H1 (cell line): Measurements from ENCODE around the gene DCK. TPM values are rescaled to one million over a fixed set of nuclear protein-coding genes. Genes with fewer than 3 reads are reported as not detected.

Source experiments
- CTCF ChIA-PET: fragments of 300-600 bp; sonication (Branson Sonifier 250); formaldehyde crosslinking; loops from one replicate; lab custom pipeline; 2021; ENCODE audit not compliant: partially characterized antibody; lab: Charles Lee
- POLR2A ChIA-PET: fragments of 300-600 bp; sonication (Branson Sonifier 250); formaldehyde crosslinking; loops from one replicate; lab custom pipeline; 2021; ENCODE audit warnings: inconsistent platforms; ENCODE audit not compliant: partially characterized antibody; lab: Charles Lee
- DNase-seq, 2 experiments: peaks; one replicate each; pipeline versions ENCODE4 v3.0.0 to v3.0.0-alpha.2; 2010 to 2022; ENCODE audit warnings: low spot score in 2 of 2, low read depth in 1 of 2, mixed read lengths in 1 of 2
- FAIRE-seq: peaks from 2 replicates; lab custom pipeline; 2011; peaks lifted over from hg19 to GRCh38; lab: Jason Lieb, UNC
- H2AFZ ChIP-seq: 2 replicates; pipeline ENCODE4 v1.8.1; 2012; ENCODE audit warnings: low read length, inconsistent platforms
- H2AK5ac ChIP-seq: 2 replicates; pipeline ENCODE4 v1.6.1; 2013; ENCODE audit warnings: low read depth, low read length
- H2BK120ac ChIP-seq: replicated peaks from 2 replicates; pipeline ENCODE3; 2013; ENCODE audit warnings: low read depth, low read length, inconsistent platforms
- H2BK12ac ChIP-seq: 2 replicates; pipeline ENCODE4 v1.6.1; 2013; ENCODE audit warnings: low read depth, low read length
- H2BK15ac ChIP-seq: 2 replicates; pipeline ENCODE4 v1.6.1; 2013; ENCODE audit warnings: low read length
- H2BK20ac ChIP-seq: 2 replicates; pipeline ENCODE4 v1.6.1; 2013; ENCODE audit warnings: low read length
- H2BK5ac ChIP-seq: 2 replicates; pipeline ENCODE4 v1.6.1; 2013; ENCODE audit warnings: low read depth, low read length
- H3K14ac ChIP-seq: 2 replicates; pipeline ENCODE4 v1.6.1; 2013; ENCODE audit warnings: inconsistent platforms; ENCODE audit not compliant: insufficient read length
- H3K18ac ChIP-seq: 2 replicates; pipeline ENCODE4 v1.6.1; 2013; ENCODE audit warnings: low read length; ENCODE audit errors: extremely low read depth
- H3K23ac ChIP-seq: 2 replicates; pipeline ENCODE4 v1.6.1; 2013; ENCODE audit warnings: inconsistent platforms; ENCODE audit not compliant: insufficient read length
- H3K23me2 ChIP-seq: 2 replicates; pipeline ENCODE4 v1.6.1; 2013; ENCODE audit warnings: low read depth, low read length
- H3K27ac ChIP-seq: 2 replicates; pipeline ENCODE4 v1.6.1; 2011; ENCODE audit warnings: low read depth, low read length, inconsistent platforms
- H3K27me3 ChIP-seq, 4 experiments: replicated peaks in 1 of 4; 1 replicate in 1 of 4; 2 replicates in 3 of 4; pipeline versions ENCODE4 v1.6.1 to v1.8.1; 2011 to 2013; ENCODE audit warnings: low read length in 3 of 4, mild to moderate bottlenecking in 3 of 4, inconsistent platforms in 2 of 4, mixed read lengths in 2 of 4, moderate library complexity in 1 of 4; ENCODE audit not compliant: control insufficient read depth in 3 of 4, insufficient read depth in 3 of 4; ENCODE audit errors: extremely low read depth in 1 of 4
- H3K36me3 ChIP-seq, 4 experiments: 2 replicates each; pipeline versions ENCODE4 v1.6.1 to v1.8.1; 2011 to 2013; ENCODE audit warnings: mild to moderate bottlenecking in 4 of 4, low read length in 3 of 4, moderate library complexity in 2 of 4, control low read depth in 1 of 4, inconsistent platforms in 1 of 4; ENCODE audit not compliant: insufficient read depth in 4 of 4, control insufficient read depth in 2 of 4
- H3K4ac ChIP-seq: replicated peaks from 2 replicates; pipeline ENCODE3; 2013; ENCODE audit warnings: low read length, low read depth, mixed read lengths, inconsistent platforms; ENCODE audit not compliant: insufficient read length
- H3K4me1 ChIP-seq, 4 experiments: replicated peaks in 1 of 4; 1 replicate in 1 of 4; 2 replicates in 3 of 4; pipeline versions ENCODE4 v1.6.1 to v1.8.1; 2011 to 2013; ENCODE audit warnings: low read length in 3 of 4, inconsistent platforms in 2 of 4, mixed read lengths in 1 of 4; ENCODE audit not compliant: insufficient read depth in 4 of 4, control insufficient read depth in 3 of 4
- H3K4me2 ChIP-seq, 2 experiments: 2 replicates each; pipeline versions ENCODE4 v1.6.1 to v1.8.1; 2011 to 2013; ENCODE audit warnings: low read depth in 2 of 2, low read length in 2 of 2, control low read depth in 1 of 2, inconsistent platforms in 1 of 2, mild to moderate bottlenecking in 1 of 2; ENCODE audit not compliant: insufficient read depth in 1 of 2
- H3K4me3 ChIP-seq, 4 experiments: fragments of 200-600, 300-600 bp in 1 of 4; sonication (generic), shearing (Covaris generic), sonication (Bioruptor Twin) in 1 of 4; 2 replicates each; pipeline versions ENCODE4 v1.5.1 to v1.8.1; 2011 to 2016; ENCODE audit warnings: low read length in 4 of 4, low read depth in 3 of 4, control low read depth in 2 of 4, inconsistent platforms in 2 of 4, mild to moderate bottlenecking in 2 of 4, mixed read lengths in 1 of 4, moderate library complexity in 1 of 4; ENCODE audit not compliant: insufficient read depth in 2 of 4; ENCODE audit errors: extremely low read depth in 1 of 4
- H3K56ac ChIP-seq: replicated peaks from 2 replicates; pipeline ENCODE3; 2013; ENCODE audit warnings: low read depth, mild to moderate bottlenecking, mixed read lengths, low read length, inconsistent platforms; ENCODE audit not compliant: insufficient read length
- H3K79me1 ChIP-seq: 2 replicates; pipeline ENCODE4 v1.6.1; 2013; ENCODE audit warnings: low read depth, low read length, control low read depth
- H3K79me2 ChIP-seq, 2 experiments: 2 replicates each; pipeline versions ENCODE4 v1.6.1 to v1.8.1; 2012 to 2013; ENCODE audit warnings: low read length in 2 of 2, mild to moderate bottlenecking in 2 of 2, inconsistent platforms in 1 of 2; ENCODE audit not compliant: insufficient read depth in 2 of 2, control insufficient read depth in 1 of 2
- H3K9ac ChIP-seq, 4 experiments: replicated peaks in 1 of 4; 1 replicate in 1 of 4; 2 replicates in 3 of 4; pipeline versions ENCODE4 v1.6.1 to v1.8.1; 2011 to 2013; ENCODE audit warnings: low read depth in 3 of 4, low read length in 3 of 4, control low read depth in 2 of 4, mild to moderate bottlenecking in 2 of 4, moderate library complexity in 2 of 4, inconsistent platforms in 1 of 4; ENCODE audit errors: extremely low read depth in 1 of 4
- H3K9me3 ChIP-seq, 2 experiments: 2 replicates each; pipeline versions ENCODE4 v1.6.1 to v1.8.1; 2012 to 2013; ENCODE audit warnings: mild to moderate bottlenecking in 2 of 2, moderate library complexity in 2 of 2, control low read depth in 1 of 2, inconsistent platforms in 1 of 2, low read depth in 1 of 2, low read length in 1 of 2, mixed read lengths in 1 of 2; ENCODE audit not compliant: insufficient read depth in 2 of 2
- H4K20me1 ChIP-seq, 2 experiments: replicated peaks in 1 of 2; 2 replicates each; pipeline versions ENCODE3 to v1.8.1; 2011 to 2013; ENCODE audit warnings: inconsistent platforms in 2 of 2, low read length in 2 of 2, mild to moderate bottlenecking in 1 of 2; ENCODE audit not compliant: insufficient read depth in 2 of 2, control insufficient read depth in 1 of 2
- H4K5ac ChIP-seq: 2 replicates; pipeline ENCODE4 v1.6.1; 2013; ENCODE audit warnings: low read length, low read depth, mixed read lengths, inconsistent platforms; ENCODE audit not compliant: insufficient read length
- H4K8ac ChIP-seq: 2 replicates; pipeline ENCODE4 v1.8.0; 2013; ENCODE audit warnings: mild to moderate bottlenecking, moderate library complexity, low read length, inconsistent platforms; ENCODE audit not compliant: insufficient read depth; ENCODE audit errors: extremely low read depth
- H4K91ac ChIP-seq: replicated peaks from 2 replicates; pipeline ENCODE3; 2013; ENCODE audit warnings: low read length, mixed read lengths, inconsistent platforms; ENCODE audit not compliant: insufficient read length
- CHD2 ChIP-seq: IDR thresholded peaks from 2 replicates; pipeline ENCODE4 v1.6.1; 2012; ENCODE audit warnings: low read length, improper control_type of control experiment
- FOSL1 ChIP-seq: IDR thresholded peaks from 2 replicates; pipeline ENCODE4 v1.6.1; 2011; ENCODE audit warnings: mild to moderate bottlenecking, low read depth, low read length, moderate library complexity; ENCODE audit not compliant: insufficient read depth
- JUN ChIP-seq: IDR thresholded peaks from 2 replicates; pipeline ENCODE4 v1.6.1; 2011; ENCODE audit warnings: low read depth, mild to moderate bottlenecking, improper control_type of control experiment, low read length
- PHF8 ChIP-seq: fragments of 200-600 bp; sonication (generic); conservative IDR thresholded peaks from 2 replicates; pipeline ENCODE4 v1.7.1; 2012; ENCODE audit warnings: low read depth, mild to moderate bottlenecking, inconsistent platforms, low read length, moderate library complexity
- RFX5 ChIP-seq: IDR thresholded peaks from 2 replicates; pipeline ENCODE4 v1.6.1; 2011; ENCODE audit warnings: low read depth, low read length, improper control_type of control experiment, borderline replicate concordance
- RXRA ChIP-seq: IDR thresholded peaks from 2 replicates; pipeline ENCODE4 v1.6.1; 2011; ENCODE audit warnings: low read depth, mild to moderate bottlenecking, low read length, moderate library complexity; ENCODE audit not compliant: insufficient read depth
- SP4 ChIP-seq: IDR thresholded peaks from 2 replicates; pipeline ENCODE4 v1.6.1; 2012; ENCODE audit warnings: low read length, inconsistent platforms
- WGBS, 2 experiments: shearing (Covaris generic) in 1 of 2; methylation state at CpG; one replicate each; pipeline versions ENCODE4 v1.1.6 to v1.1.7; 2013 to 2015; ENCODE audit warnings: low lambda C conversion rate in 2 of 2, mixed read lengths in 2 of 2, inconsistent platforms in 1 of 2, low coverage in 1 of 2, missing lambda C conversion rate in 1 of 2; ENCODE audit not compliant: insufficient replicate concordance in 2 of 2, insufficient coverage in 1 of 2, insufficient read length in 1 of 2; ENCODE audit errors: extremely low coverage in 1 of 2, missing lambda C conversion rate in 1 of 2; 5-methylcytosine and 5-hydroxymethylcytosine counted together
- polyA plus RNA-seq, 7 experiments: library from polyadenylated mRNA; depleted of rRNA in 3 of 7; stranded (reverse) in 5 of 7; unstranded in 2 of 7; fragments of >200 nt in 5 of 7; fragments of 200-250 nt in 2 of 7; gene quantifications; 1 replicate in 5 of 7; 2 replicates in 1 of 7; 4 replicates in 1 of 7; pipeline versions ENCODE4 v1.2.1 to v1.2.3, GENCODE V29; 2011 to 2013; ENCODE audit warnings: missing spikeins in 2 of 7, mixed read lengths in 2 of 7
- total RNA-seq: library from RNA; stranded (reverse); fragmentation: NEBNext Ultra II Directional; extraction: Animal tissue kit (Norgen Biotek cat#: 25700); gene quantifications from 2 replicates; pipeline ENCODE4 v1.2.1, GENCODE V29; 2021

DCK gene
- total and polyA plus RNA-seq, 2 of the 8 experiments (the other 6 are each of a cell fraction or from before 2014, with no cell fraction given) = 4.8 to 18.1 TPM

- Histone ChIP-seq H4K91ac (no peak overlapping the region), H3K9me3 (no peaks in the 10 kb centered on the region), H2AK5ac (no peak overlapping the region), H2BK15ac (no peak overlapping the region), H3K14ac (no peak overlapping the region), H2BK12ac (no peak overlapping the region), H3K4me2 (no peak overlapping the region), H3K79me2 (no peaks in the 10 kb centered on the region), H2BK5ac (no peak overlapping the region), H3K9ac (no peak overlapping the region), H2BK120ac (no peak overlapping the region), H3K23me2 (no peaks in the 10 kb centered on the region), H3K27ac (no peak overlapping the region), H3K4me3 (no peak overlapping the region), H3K4me1 (no peaks in the 10 kb centered on the region), H4K5ac (no peak overlapping the region), H3K27me3 (no peaks in the 10 kb centered on the region), H3K18ac (no peak overlapping the region), H4K8ac (no peak overlapping the region), H3K79me1 (no peaks in the 10 kb centered on the region), H3K56ac (no peak overlapping the region), H4K20me1 (peaks cover 0 to 2% of the 10 kb centered on the region in 2 experiments), H2BK20ac (no peak overlapping the region), H3K36me3 (peaks cover 0 to 3% (median 0%) of the 10 kb centered on the region in 4 experiments; a peak in 2 of 8 replicates), H3K23ac (no peak overlapping the region), H2AFZ (no peak overlapping the region), H3K4ac (no peak overlapping the region)
- TF ChIP-seq FOSL1 (no peak), JUN (no peak), RFX5 (no peak), CHD2 (no peak), RXRA (no peak), PHF8 (no peak), SP4 (no peak)
- WGBS, 2 experiments = 93% methylated on average over 7 of the region's 7 CpGs; no CpG with 5 or more reads in 1 of the 2 experiments
- ChIA-PET CTCF (no interaction called here), POLR2A (no interaction called here)
- FAIRE-seq (no peak), DNase-seq (no peak)
Measured at GRCh38 chr4:70969076-70969475, 24.4 kb upstream of the DCK start.
